GM21717 (cell line): ENCODE measurements around the gene CDC14B.
"Not testable (repeated sequence)": the region's sequence is repeated elsewhere in the genome, so short reads cannot be mapped to it uniquely, and the experiment has no call there.

ENCODE experiments used
- ATAC-seq: cut with Tn5 transposase; IDR thresholded peaks from one replicate; pipeline ENCODE4 v1.9.1; 2021; ENCODE audit warnings: mild to moderate bottlenecking, moderate library complexity; ENCODE audit not compliant: unreplicated experiment

The CDC14B gene

DNA sequence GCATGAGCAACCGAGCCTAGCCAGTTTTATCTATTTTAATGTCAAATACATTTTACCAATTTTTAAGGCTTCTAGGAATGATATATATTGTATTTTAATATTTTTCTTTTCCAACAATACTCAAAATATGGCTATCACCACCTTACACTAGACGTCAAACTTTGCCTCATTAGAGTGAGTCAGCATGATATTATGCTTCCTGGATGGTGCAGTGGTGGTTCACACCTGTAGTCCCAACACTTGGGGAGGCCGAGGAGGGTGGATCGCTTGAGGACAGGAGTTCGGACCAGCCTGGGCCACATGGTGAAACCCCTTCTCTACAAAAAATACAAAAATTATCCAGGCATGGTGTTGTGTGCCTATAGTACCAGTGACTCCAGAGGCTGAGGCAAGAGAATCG is 7.3 kb upstream of the CDC14B start:
- no peak for ATAC-seq

DNA sequence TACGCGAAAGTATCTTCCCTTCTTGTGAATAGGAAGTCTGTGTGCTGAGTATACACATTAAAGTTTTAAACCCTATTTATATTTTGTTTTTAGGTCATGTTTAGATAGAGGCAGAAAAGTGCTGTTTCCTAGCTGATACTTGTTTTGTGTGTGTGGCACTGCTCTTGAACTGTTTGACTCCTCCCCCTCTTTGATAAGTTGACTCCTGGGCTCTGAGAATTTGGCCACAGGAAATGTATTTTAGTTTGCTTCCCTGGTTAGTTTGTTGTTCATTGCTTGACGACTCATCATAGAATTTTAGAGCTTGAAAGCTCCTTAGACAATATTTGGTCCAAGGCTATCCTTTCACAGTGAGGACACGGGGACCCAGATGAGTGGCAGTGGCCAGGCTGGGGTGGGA is 2.0 kb upstream of the CDC14B start:
- no peak for ATAC-seq

DNA sequence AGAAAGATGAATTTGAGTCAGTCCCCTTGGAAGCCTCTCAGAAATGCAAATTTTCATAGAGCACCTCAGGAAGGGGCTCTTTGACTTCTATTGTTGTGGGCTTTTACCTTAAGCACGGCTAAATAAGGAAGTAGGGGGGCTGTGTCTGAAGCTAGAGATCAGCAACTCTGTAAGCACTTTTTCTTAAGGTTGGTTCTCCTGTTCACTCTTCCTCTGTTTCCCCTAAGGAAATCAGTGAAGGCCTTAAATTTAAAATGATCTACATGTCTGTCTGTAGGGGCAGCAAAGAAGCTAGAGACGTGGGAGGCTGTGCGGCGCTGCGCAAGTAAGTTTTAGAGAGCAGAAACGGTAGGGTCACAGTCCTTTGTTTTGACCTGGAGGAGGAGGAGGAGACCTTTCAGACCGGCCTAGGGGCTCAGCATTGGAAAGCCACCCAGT is 1.2 kb upstream of the CDC14B start:
- no peak for ATAC-seq

DNA sequence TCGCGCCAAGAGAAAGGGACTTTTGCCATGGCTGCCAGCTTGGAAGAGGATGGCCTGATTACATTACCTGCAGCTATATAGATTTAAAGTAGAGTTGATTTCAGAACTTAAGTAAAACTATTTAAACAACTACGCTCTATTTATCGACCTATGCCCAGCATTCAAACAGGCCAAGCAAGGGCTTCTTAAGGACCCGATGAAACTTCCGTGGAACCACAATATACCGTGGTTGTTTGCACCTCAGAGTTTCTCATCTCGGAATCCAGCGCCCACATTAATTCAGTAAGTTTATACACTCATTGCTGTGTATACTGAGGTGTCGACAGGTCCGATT is 505 bp upstream of the CDC14B start:
- no peak for ATAC-seq

DNA sequence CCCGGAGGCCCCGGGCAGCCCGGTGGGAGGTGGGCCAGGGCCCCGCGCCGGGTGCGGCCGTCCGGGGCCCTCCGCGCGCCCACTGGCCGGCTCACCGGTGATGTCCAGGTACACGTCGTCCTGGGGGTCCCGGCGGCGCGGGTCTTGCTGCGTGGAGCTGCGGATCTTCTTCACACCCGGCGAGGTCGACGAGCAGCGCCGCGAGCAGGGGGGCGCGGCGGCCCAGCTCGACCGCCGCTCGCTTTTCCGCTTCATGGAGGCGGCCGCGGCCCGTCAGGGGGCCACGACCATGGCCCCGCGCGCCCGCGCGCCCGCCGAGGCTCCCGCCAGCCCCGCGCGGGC is 548 bp downstream of the CDC14B start:
- ATAC-seq = no peak

DNA sequence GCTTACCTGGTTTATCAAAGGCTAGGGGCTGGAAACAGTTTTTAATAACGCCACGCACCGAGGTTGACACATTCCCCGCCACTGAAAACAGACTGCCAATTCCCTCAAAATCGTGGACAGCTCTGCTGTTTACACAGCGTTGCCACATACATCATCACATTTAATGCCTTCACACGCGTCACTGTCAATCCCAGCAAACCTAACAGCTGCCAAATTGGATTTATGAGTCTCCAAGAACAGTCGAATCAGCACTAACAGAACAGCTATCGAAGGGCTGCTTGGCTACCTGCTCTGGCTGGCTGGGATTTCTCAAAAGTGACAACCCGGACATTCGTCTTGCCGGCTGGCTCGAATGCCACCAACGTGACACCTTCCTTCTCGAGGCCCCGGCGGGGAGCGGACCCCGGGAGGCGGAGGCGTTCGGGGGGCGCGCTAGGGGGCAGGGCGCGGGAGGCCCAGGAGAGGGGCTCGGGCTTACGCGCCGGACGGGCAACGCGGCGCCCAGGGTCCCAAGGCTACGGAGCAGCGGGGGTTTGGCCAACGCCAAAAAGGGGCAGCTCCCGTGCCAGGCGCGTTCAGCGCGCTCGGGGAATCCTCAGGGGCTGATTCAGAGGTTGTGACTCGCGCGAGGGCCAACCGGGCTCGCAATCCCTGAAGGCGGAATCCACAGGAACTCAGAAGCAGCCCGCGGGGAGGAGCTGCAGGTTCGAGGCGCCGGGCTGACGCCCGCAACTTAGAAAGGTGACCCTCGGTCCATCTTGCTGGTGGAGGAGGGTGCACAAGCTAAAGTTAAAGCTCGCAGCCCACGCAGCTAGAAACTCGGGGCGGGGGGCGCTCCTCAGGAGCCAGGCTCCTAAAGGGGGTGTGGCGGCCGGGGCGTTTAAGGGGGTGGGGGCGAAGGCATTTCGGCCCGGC is 1.2 kb downstream of the CDC14B start:
- ATAC-seq = no peak

DNA sequence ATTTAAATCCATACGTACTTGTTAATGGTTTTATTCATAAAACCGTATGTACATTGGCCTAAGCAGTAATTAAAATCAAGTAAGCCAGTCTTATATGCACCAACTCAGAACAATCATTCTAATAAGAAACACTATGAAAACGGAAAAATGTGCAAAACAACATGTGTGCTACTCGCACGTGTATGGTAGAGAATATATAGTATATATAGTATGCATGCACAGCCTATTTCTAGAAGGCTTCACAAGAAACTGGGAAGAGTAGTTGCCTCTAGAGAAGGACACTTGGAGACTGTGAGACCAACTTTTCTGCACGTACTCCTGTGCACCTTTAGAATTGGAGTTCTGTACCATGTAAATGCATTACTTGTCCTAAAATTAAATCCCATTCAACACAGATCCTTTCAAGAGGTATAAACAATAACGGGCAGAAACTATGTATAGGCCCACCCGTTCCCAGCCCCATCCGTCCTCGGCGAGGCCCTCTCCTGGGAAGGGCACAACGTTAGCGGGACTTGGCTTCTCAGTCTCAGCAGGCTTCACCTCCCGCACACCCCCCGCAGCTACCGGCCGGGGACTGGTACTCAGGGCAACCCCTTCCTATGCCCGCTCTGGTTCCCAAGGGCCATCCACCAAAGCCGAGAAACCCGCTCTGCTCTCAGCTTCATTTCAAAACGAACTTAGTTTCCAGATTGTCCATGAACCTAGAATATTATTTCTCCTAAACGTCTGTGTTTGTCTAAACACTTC is 2.0 kb downstream of the CDC14B start:
- no peak for ATAC-seq

DNA sequence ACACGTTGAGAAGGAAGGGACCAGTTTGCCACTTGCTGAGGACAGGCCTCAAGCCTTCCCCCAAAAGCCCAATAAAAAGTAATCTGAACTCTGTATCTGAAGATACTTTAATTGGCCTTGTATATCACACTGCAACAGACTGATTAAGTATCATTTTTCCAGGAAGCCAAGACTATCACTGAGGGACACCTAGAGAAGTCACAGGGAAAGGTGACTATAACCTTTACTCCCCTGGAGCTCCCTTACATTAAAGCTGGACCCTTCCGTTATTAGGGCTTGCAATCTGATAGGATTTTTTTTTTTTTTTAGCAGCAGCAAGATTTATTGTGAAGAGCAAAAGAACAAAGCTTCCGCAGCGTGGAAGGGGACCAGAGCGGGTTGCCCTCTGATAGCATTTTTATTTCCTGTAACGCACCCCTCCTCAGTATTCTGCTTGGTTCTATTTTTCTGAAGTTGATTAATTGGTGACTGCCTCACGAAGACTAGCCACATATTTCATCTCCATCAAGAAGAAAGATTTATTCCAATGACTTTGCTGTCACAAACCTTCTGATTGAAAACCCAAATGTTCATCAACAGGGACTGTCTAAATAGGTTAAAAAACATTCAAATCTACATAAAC is 2.7 kb downstream of the CDC14B start:
- no peak for ATAC-seq

DNA sequence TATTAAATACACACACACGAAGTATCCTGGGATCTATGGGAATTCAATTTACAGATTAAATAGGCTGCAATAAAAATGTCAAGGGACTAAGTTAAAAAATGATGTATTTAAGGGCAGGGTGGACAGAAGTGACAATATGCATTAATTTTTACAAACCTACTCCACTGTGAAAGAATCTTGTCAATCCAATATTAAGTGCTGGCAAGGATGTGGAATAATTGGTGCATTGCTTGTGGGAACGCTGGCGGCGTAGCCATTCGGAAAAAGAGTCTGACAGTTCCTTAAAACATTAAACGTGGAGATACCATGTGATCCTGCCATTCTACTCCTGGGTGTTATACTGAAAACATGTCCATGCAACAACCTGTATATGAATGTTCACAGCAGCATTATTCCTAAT is 4.2 kb downstream of the CDC14B start:
- ATAC-seq = no peak

DNA sequence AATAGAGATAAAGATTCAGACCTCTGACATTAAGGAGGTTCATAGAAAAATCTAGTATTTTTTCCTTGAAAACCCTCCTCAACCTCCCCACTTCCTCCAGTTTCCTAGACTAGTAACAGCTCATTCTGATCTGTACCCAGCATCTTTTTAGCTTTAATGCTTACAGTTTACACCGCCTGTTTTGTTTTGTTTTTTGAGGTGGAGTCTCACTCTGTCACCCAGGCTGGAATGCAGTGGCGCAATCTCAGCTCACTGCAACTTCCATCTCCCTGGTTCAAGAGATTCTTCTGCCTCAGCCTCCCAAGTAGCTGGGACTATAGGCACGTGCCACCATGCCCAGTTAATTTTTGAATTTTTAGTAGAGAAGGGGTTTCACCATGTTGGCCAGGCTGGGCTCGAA is 5.0 kb downstream of the CDC14B start:
- not testable (repeated sequence) for ATAC-seq

DNA sequence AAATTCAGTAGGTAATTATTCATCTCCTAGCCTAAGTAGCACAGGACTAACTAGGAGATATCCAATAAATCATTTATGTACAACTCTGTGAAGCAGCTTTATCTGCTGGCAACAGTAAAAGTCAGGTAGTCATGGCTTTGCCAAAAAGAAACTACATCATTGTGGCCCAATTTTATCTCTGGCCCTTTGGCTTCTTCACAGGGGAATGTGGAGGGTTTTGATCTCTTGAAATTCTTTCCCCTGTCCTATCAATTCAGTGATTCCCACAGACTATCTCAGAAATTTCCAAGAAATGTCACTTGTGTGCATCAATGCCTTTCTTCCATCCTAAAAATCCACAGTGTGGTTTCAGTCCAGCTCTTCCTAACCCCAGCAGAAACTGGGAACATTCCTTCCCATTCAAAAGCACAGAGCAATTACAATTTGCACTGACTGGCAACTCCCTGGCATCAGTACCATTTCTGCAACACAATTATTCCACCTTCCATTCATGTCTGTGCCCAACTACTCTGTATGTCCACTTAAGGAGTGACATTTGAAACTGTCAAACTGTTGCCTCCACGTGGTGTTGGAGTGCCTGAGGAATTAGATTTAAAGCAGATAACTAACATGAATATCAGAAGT is 6.6 kb downstream of the CDC14B start:
- ATAC-seq = no peak

DNA sequence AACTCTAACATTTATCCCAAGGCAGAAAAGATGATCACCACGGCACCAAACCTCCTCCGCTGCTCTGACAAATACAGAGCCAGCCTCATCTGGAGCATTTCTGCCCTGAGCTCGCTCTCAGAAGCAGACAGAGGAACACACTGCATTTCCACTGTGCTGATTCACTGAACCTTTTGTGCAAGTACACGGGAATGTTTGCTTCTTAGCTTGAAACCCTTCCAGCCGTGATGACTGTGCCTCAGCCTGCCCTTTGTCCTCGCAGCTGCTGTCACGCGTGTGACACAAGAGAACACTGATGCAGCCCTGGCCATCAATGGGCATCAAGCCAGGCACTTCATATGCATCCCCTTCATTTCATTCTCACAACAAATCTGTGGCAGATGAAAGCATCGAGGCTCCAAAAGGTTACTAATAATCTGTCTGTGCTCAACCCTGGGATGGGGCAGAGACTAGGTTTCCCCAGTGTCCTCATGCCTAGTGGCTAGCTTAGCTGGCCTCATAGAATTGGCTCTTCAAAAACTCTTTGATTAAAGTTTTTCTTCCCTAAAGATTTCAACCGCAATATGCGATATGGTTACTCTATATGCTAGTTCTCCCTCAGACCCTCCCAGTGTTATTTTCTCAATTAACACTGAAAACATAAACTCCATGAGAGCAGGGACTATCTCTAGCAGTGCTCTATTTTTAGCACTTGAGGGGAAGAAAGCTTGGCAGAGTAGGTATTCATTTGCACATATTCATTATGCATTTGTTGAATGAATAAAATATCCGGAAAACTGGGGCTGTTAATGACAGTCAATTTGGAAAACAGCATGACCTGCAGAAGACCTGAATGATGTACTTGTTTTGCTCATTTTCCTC is 7.3 kb downstream of the CDC14B start:
- ATAC-seq = no peak

DNA sequence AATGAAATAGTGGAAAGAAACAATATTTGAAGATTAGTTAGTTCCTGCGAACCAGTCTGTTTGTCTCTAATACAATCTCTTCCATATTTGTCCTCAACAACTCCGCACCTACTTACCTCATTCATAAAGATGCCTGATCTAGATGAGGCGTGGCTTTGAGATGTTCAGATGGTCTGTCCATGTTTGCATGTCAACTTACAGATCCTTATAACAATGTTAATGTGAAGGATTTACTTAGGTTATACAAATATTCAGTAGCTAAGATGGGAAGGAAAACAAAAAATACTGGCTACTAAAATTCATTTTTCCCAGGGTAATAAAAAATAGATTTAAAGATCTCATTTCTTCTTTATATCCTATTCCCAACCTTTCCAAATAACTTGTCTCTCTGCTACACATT is 8.3 kb downstream of the CDC14B start:
- no peak for ATAC-seq

DNA sequence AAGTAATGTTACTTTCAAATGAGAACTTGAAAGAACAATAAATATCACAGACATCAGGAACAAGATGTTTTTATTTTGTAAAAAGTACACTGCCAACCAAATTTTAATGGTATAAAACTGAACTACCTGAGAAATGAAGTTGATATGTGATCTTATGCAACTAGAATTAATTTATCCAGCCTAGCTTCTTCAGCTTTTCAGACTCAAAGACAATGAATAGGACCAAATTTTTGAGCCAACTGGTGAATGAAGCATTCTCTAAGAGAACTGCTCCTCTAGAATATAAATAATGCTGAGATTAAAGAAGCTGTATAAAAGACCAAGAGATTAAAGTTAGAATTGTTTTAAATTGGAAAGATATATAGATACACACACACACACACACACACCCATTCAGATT is 9.9 kb downstream of the CDC14B start:
- no peak for ATAC-seq

DNA sequence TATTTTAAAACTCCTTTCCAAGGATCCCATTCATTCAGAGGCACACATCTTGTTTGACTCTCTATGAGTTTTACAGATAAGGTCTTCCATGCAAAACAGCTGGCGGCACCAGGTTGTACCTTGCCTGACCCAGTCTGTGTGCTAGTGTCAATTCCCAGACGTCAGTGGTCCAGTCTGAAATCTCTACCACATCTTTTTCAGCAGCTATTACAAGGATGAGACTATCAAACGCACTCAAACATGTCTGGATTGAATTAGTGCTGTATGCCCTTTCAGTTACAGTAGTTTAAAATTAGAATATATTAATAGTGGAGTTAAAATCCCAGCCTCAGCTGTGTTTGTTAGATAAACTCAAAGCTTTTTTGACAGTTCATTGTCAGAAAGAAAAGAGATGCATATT is 11.7 kb downstream of the CDC14B start:
- ATAC-seq = no peak

DNA sequence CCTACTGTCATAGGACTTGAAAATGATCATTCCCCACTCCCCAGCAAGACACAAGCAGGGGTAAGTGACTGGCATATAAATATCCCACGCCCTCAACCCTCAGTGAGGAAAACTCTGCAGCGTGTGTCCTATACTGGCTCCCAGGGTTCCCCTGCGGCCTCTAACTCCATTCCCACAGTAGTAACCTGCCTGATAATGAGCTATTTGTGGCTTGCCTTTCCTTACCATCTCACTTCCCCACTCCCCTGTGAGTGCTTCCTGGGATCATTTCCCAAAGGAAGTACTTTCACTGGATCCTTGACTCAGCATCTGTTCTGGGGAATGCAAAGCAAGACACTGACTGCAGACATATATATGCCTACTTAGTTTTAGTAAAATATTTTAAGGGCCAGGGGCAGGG is 14.3 kb downstream of the CDC14B start:
- no peak for ATAC-seq

DNA sequence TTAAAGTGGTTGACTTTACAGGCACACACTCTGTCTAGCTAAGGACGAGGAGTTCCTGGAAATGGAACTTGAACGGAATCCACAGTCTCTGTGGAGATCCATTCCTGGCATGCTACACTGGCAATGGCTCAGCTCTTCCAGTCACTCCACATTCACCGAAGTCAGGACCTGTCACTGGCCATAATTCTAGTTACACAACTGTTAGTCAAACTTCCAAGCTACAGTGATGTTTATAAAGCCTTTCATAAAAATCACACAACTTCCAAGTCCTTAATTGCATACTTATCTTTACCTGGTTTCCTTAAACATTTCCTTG is 15.7 kb downstream of the CDC14B start:
- ATAC-seq = no peak

DNA sequence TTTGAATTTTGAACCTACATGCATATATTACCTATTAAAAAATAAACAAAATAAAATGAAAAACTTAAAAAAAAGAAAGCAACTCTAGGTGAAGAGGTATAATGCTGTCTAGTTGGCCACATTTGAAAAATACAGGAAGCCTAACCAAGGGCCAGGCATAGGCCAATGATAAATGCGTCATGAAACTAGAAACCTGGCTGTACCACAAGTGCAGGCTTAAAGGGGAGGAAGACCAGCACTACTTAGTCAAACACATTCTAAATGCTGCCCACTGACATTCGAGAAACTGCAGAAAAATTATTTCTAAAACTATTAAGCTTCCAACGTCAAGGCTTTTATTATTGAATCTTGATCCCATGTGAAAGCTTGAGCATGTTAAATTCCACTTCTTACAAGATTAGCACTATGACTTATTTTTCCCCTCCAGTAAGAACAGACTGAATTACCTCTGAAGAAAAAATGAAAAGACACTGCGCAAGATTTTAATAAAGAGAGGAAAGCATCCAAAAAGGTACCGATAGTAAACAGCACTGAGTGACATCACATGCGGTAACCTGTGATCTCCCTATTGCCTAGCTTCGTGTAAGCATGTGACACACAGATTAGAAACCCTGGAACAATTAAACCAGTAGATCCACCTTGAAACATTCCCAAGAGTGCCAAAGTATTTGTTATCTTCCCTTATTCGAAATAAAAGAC is 16.2 kb downstream of the CDC14B start:
- ATAC-seq = no peak

DNA sequence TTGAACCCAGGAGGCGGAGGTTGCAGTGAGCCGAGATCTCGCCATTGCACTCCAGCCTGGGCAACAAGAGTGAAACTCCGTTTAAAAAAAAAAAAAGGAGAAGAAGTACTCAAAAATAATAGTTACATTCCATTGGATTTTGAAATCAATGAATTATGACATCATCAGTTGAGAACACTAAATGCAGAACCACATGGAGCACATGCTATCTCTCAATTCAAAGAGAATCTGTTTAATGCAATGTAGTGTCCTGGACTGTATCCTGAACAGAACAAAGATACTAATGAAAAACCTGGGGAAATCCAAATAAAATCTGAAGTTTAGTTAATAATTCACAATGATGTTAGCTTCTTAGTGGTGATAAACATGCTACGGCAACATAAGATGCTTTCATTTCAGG is 20.3 kb downstream of the CDC14B start:
- no peak for ATAC-seq

DNA sequence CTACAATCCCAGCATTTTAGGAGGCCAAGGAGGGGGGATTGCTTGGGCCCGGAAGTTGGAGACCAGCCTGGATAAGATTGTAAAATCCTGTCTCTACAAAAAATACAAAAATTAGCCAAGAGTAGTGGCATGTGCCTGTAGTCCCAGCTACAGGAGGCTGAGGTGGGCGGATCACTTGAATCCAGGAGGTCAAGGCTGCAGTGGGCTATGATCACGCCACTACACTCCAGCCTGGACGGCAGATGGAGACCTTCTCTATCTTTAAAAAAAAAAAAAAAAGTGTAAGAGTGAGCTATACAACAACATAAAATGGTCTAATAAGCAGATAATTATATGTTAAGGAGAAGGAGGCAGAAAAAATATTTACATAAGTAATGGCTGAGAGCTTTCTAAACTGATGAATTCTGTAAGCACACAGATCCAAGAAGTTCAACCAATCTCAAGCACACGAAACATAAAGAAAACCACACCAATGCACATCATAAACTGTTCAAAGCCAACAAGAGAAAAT is 23.0 kb downstream of the CDC14B start:
- no peak for ATAC-seq
